Sigmoid colon (tissue), 3 donors: Measurements from ENCODE around the gene RNF123.

Experiments used
- CTCF ChIP-seq, 4 experiments: fragments of 450-650 bp in 3 of 4; fragments of 200-600 bp in 1 of 4; IDR thresholded peaks; one replicate each; pipeline ENCODE4 v1.5.1; 2016 to 2019; ENCODE audit warnings: antibody characterized with exemption in 4 of 4, mild to moderate bottlenecking in 3 of 4, moderate library complexity in 2 of 4
- POLR2A ChIP-seq, 2 donors: fragments of 450-650 bp; IDR thresholded peaks; one replicate each; pipeline ENCODE4 v1.6.1; 2016; ENCODE audit warnings: antibody characterized with exemption in 2 of 2, mild to moderate bottlenecking in 2 of 2, moderate library complexity in 2 of 2

GRCh38 chr3:49658711-49659110 lies 30.6 kb upstream of the RNF123 start:
- no peak for TF ChIP-seq CTCF (IDR thresholded peaks at IDR 0.05)
- no peak for TF ChIP-seq POLR2A (IDR thresholded peaks at IDR 0.05)
